Measurements from ENCODE around the gene TMA7.

Gene TMA7

DNA sequence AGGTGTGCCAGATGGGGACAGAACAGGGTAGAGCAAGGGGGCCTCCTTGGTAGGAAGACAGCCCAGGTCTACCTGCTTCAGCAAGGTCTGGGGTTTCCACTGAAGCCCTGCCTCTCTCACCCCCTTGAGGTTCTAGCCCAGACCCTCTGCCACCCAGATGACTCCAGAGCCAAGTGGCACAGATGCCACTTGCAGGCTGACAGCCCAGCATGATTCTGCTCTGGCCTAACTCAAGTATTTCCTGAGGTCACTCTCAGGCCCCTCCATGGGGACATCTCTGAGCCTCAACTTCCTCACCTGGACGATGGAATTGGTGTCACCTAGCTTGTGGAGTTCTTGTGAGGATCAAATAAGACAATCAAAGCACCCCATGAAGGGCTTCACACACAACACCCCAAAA, 34.1 kb upstream of the TMA7 start:
- Histone ChIP-seq H3K4me3 (ENCODE audit: low read depth, low read length, poor library complexity, severe bottlenecking) (no peak overlapping the region), H3K4me2 (ENCODE audit: low read length) (no peak overlapping the region), H4K20me1 (ENCODE audit: insufficient read depth, low read length) (no peaks in the 10 kb centered on the region), H3K27ac (ENCODE audit: low read depth, low read length, poor library complexity, severe bottlenecking) (no peak overlapping the region), H3K4me1 (ENCODE audit: insufficient read depth, low read length, severe bottlenecking) (no peaks in the 10 kb centered on the region), H3K9me3 (ENCODE audit: low read length) (no peaks in the 10 kb centered on the region), H3K9me2 (ENCODE audit: low read depth, low read length) (no peaks in the 10 kb centered on the region), H3K79me2 (ENCODE audit: insufficient read depth, low read length) (no peaks in the 10 kb centered on the region), H3K9ac (ENCODE audit: low read length) (no peak overlapping the region), H3K36me3 (ENCODE audit: insufficient read depth, low read length) (no peaks in the 10 kb centered on the region), H3K27me3 (ENCODE audit: insufficient read depth, low read length) (peaks cover 5% of the 10 kb centered on the region; the same call in 1 of the 2 replicates), H2AFZ (ENCODE audit: low read length) (no peak overlapping the region), H3F3A (ENCODE audit: insufficient read depth, low read length) (no peaks in the 10 kb centered on the region)
- TF ChIP-seq, protein P1, sequence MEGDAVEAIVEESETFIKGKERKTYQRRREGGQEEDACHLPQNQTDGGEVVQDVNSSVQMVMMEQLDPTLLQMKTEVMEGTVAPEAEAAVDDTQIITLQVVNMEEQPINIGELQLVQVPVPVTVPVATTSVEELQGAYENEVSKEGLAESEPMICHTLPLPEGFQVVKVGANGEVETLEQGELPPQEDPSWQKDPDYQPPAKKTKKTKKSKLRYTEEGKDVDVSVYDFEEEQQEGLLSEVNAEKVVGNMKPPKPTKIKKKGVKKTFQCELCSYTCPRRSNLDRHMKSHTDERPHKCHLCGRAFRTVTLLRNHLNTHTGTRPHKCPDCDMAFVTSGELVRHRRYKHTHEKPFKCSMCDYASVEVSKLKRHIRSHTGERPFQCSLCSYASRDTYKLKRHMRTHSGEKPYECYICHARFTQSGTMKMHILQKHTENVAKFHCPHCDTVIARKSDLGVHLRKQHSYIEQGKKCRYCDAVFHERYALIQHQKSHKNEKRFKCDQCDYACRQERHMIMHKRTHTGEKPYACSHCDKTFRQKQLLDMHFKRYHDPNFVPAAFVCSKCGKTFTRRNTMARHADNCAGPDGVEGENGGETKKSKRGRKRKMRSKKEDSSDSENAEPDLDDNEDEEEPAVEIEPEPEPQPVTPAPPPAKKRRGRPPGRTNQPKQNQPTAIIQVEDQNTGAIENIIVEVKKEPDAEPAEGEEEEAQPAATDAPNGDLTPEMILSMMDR (IDR thresholded peaks at IDR 0.05; ENCODE audit: low read length), result no peak
- no peak for TF ChIP-seq EZH2 (IDR thresholded peaks at IDR 0.05; ENCODE audit: borderline replicate concordance, low read length)

- Histone ChIP-seq H3K4me2 (ENCODE audit: low read length) (no peak overlapping the region), H3F3A (ENCODE audit: insufficient read depth, low read length) (no peaks in the 10 kb centered on the region), H4K20me1 (ENCODE audit: insufficient read depth, low read length) (no peaks in the 10 kb centered on the region), H3K27ac (ENCODE audit: low read depth, low read length, poor library complexity, severe bottlenecking) (no peak overlapping the region), H3K4me1 (ENCODE audit: insufficient read depth, low read length, severe bottlenecking) (no peaks in the 10 kb centered on the region), H3K9me3 (ENCODE audit: low read length) (no peaks in the 10 kb centered on the region), H2AFZ (ENCODE audit: low read length) (no peak overlapping the region), H3K9ac (ENCODE audit: low read length) (no peak overlapping the region), H3K36me3 (ENCODE audit: insufficient read depth, low read length) (no peaks in the 10 kb centered on the region), H3K27me3 (ENCODE audit: insufficient read depth, low read length) (peaks cover 5% of the 10 kb centered on the region; the same call in 1 of the 2 replicates), H3K9me2 (ENCODE audit: low read depth, low read length) (no peaks in the 10 kb centered on the region), H3K79me2 (ENCODE audit: insufficient read depth, low read length) (no peaks in the 10 kb centered on the region), H3K4me3 (ENCODE audit: low read depth, low read length, poor library complexity, severe bottlenecking) (no peak overlapping the region)
- no peak for TF ChIP-seq EZH2 (IDR thresholded peaks at IDR 0.05; ENCODE audit: borderline replicate concordance, low read length)
- TF ChIP-seq, protein P1 (IDR thresholded peaks at IDR 0.05; ENCODE audit: low read length), result no peak
Observed at GRCh38 chr3:48406443-48407431, 33.3 kb upstream of the TMA7 start.

GRCh38 chr3:48407542-48408099, 32.4 kb upstream of the TMA7 start:
- Histone ChIP-seq H3K4me1 (ENCODE audit: insufficient read depth, low read length, severe bottlenecking) (no peaks in the 10 kb centered on the region), H3K27me3 (ENCODE audit: insufficient read depth, low read length) (peaks cover 5% of the 10 kb centered on the region; the same call in 1 of the 2 replicates), H3K9me3 (ENCODE audit: low read length) (no peaks in the 10 kb centered on the region), H3K9ac (ENCODE audit: low read length) (no peak overlapping the region), H3K4me2 (ENCODE audit: low read length) (no peak overlapping the region), H2AFZ (ENCODE audit: low read length) (no peak overlapping the region), H3F3A (ENCODE audit: insufficient read depth, low read length) (no peaks in the 10 kb centered on the region), H3K79me2 (ENCODE audit: insufficient read depth, low read length) (no peaks in the 10 kb centered on the region), H4K20me1 (ENCODE audit: insufficient read depth, low read length) (no peaks in the 10 kb centered on the region), H3K9me2 (ENCODE audit: low read depth, low read length) (no peaks in the 10 kb centered on the region), H3K27ac (ENCODE audit: low read depth, low read length, poor library complexity, severe bottlenecking) (no peak overlapping the region), H3K4me3 (ENCODE audit: low read depth, low read length, poor library complexity, severe bottlenecking) (no peak overlapping the region), H3K36me3 (ENCODE audit: insufficient read depth, low read length) (no peaks in the 10 kb centered on the region)
- no peak for TF ChIP-seq EZH2 (IDR thresholded peaks at IDR 0.05; ENCODE audit: borderline replicate concordance, low read length)
- TF ChIP-seq, protein P1 (IDR thresholded peaks at IDR 0.05; ENCODE audit: low read length), result no peak
